ENCODE results near the gene RPL7A. TPM values are rescaled to one million over a fixed set of nuclear protein-coding genes. Genes with fewer than 3 reads are reported as not detected.

The RPL7A gene
- total RNA-seq, 2 experiments from 2014 or later: 2,867 to 2,961 TPM

GRCh38 chr9:133379153-133380086 lies 31.4 kb downstream of the RPL7A start:
- BruUV-seq (replicated peaks): no TSS peak
- intact Hi-C loops (cut with micrococcal nuclease; ENCODE audit: unreplicated experiment): no loop called here
- Histone ChIP-seq H3K36me3 (ENCODE audit: insufficient read depth, low read length) (no peaks in the 10 kb centered on the region), H4K20me1 (ENCODE audit: insufficient read depth, low read length) (peaks cover 7% of the 10 kb centered on the region), H2AFZ (ENCODE audit: low read length) (no peak overlapping the region), H3K4me2 (ENCODE audit: low read length) (no peak overlapping the region), H3K9me3 (ENCODE audit: low read length) (0 out of 2 replicates have a peak, but pooled peaks cover 7% of the 10 kb centered on the region), H3K4me1 (ENCODE audit: insufficient read depth, low read length, poor library complexity, severe bottlenecking) (peaks cover 10% of the 10 kb centered on the region), H3K27ac (ENCODE audit: low read depth, low read length, poor library complexity, severe bottlenecking) (no peak overlapping the region), H3K4me3 (ENCODE audit: low read depth, low read length, poor library complexity, severe bottlenecking) (no peak overlapping the region), H3K79me2 (ENCODE audit: insufficient read depth, low read depth, low read length) (peaks cover 14% of the 10 kb centered on the region), H3K9me2 (ENCODE audit: insufficient read depth, low read length) (no peaks in the 10 kb centered on the region)
- no peak for DNase-seq (ENCODE audit: low spot score)
- no peak for TF ChIP-seq CTCF (conservative IDR thresholded peaks at IDR 0.05; ENCODE audit: low read length)
- TF ChIP-seq EZH2phosphoT487 (IDR thresholded peaks at IDR 0.05; ENCODE audit: borderline replicate concordance, low read depth, low read length): no peak
- ChIA-PET CTCF (ENCODE audit: unreplicated experiment) (no interaction called here), POLR2A (interaction anchor here (1.3 kb wide), 1 partner anchor 14 kb away, joined by 3 read pairs; no protein-coding TSS in a partner anchor)

GRCh38 chr9:133380734-133381133 lies 32.7 kb downstream of the RPL7A start:
- no peak overlapping the region for H3K4me3 ChIP-seq (ENCODE audit: low read depth, low read length, poor library complexity, severe bottlenecking)
- H3K36me3 ChIP-seq (ENCODE audit: insufficient read depth, low read length): no peaks in the 10 kb centered on the region
- no peak overlapping the region for H2AFZ ChIP-seq (ENCODE audit: low read length)
- H3K4me1 ChIP-seq (ENCODE audit: insufficient read depth, low read length, poor library complexity, severe bottlenecking): peaks cover 7% of the 10 kb centered on the region
- no TSS peak for BruUV-seq (replicated peaks)
- CTCF ChIA-PET (ENCODE audit: unreplicated experiment): no interaction called here
- no peaks in the 10 kb centered on the region for H4K20me1 ChIP-seq (ENCODE audit: insufficient read depth, low read length)
- H3K27ac ChIP-seq (ENCODE audit: low read depth, low read length, poor library complexity, severe bottlenecking): no peak overlapping the region
- H3K9me2 ChIP-seq (ENCODE audit: insufficient read depth, low read length): no peaks in the 10 kb centered on the region
- intact Hi-C loops (cut with micrococcal nuclease; ENCODE audit: unreplicated experiment): no loop called here
- no peak overlapping the region for H3K4me2 ChIP-seq (ENCODE audit: low read length)
- POLR2A ChIA-PET: interaction anchor here (0.6 to 0.7 kb wide), 2 partner anchors 24 to 106 kb away, joined by 3 to 10 read pairs; no protein-coding TSS in a partner anchor
- TF ChIP-seq CTCF (conservative IDR thresholded peaks at IDR 0.05; ENCODE audit: low read length): no peak
- TF ChIP-seq EZH2phosphoT487 (IDR thresholded peaks at IDR 0.05; ENCODE audit: borderline replicate concordance, low read depth, low read length): no peak
- H3K79me2 ChIP-seq (ENCODE audit: insufficient read depth, low read depth, low read length): peaks cover under 1% of the 10 kb centered on the region; the same call in 1 of the 2 replicates
- DNase-seq (ENCODE audit: low spot score): no peak
- H3K9me3 ChIP-seq (ENCODE audit: low read length): 0 out of 2 replicates have a peak, but pooled peaks cover 7% of the 10 kb centered on the region

Data from OCI-LY7 (cell line).